Right kidney (tissue), 1 donor: ENCODE measurements around the gene HTR2A.

ENCODE experiments used
- DNase-seq: peaks from one replicate; pipeline ENCODE4 v3.0.0-alpha.2; 2016

HTR2A gene

DNA sequence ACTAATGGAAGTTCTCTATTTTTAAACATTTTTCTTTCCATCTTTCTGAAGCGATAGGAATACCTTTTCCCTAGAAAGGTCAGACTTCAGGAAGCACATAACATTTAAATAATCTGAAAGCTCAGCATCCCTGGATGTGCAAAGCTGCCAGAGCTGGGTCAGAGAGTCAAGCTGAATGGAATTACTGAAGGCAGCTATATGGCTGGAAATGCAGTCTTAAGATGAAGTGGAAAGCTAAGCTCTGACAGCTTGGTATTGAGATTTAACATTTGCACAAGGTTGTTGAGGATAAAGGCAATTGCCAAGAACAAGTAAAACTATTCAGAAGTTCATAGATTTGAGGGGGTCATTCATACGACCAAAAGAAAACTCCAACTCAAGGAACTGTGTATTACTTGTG, 28.8 kb downstream of the HTR2A start:
- no peak for DNase-seq

DNA sequence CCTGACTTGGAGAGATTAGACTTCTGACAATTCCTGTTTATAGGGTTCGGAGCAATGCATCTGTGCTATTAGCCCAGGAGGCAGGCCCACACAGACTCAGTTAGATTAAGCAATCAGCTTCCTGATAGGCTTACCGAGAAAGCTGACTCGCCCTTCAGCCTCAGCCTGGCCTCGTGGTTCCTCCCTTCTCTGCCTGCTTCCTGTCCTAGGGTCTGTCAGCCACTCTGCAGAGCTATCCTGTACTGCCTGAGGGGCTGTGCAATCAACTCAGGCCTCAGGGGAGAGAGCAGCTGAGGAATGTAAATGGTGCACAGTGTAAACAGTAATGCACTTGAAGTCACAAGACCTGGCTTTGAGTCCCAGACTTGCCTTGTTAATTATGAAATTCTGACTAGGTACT, 30.7 kb downstream of the HTR2A start:
- DNase-seq: no peak

DNA sequence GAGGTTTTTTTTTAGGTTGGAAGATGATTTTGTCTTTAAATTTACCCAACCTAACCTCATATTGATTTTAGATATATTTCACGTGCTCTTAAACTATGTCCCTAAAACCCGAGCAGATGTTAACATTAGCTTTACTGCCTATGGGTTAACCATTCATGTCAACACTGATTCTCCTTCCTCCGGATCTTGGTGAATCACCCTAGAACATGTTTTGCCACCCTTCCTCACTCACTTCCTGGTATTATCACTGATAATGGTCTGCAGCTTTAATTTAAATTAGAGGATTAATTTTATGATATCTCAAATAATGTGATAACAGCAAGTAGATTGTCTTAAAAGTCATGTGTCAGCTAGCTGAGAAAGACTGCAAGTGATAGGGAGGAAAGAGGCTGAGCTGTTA, 31.9 kb downstream of the HTR2A start:
- DNase-seq: no peak

DNA sequence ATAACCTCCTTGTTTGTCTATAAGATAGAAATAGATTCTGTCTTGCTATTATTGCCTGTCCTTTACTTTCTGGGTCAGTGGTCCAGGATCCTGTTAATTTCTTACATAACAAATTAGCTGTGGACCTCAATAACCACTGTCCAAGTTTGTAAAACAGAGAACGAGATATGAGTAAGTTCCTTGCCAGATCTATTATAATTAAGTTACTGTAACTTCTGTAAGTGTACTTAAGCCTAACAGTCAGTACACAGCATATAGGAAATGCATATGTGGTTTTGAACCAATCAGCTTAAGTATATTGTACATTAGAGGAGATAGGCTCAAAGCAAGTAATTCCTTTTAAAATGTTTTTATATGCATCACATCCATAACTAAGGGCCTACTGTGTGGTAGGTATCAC, 34.9 kb downstream of the HTR2A start:
- DNase-seq: no peak

DNA sequence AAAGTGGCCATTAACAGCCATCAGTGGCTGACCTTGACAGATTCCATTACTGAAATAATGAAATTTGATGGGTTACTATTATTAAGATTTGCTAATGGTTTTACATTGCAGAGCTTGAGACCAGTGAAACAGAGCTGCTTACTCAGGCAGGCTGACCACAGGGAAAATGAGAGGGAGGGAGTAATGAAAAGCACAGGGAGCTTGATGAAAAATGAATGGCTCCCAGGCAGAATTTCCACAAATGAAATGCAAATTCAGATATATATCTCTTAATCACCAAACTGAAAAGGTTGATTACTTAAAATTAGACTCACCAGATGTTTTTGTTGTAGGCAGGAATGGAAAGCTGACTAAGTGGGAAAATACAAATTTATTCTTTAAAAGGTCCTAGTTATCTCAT, 36.1 kb downstream of the HTR2A start:
- no peak for DNase-seq

DNA sequence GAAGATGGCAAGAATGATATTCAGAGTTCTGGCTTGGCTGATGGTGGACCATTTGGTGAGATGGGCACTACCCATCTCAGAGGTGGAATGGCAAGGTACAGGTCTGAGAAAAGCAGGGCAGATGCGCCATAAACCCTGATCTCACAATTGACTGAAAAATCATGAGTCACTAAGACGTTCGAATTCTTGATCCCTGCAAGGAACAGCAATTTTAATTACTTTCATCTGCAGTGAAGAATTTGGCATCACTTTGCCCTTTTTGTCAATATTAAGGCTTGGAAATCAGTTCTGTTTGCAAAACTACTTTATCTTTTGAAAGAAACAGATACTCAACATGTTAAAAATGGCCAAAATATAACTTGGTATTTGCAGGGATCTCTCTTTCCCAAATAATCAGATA, 38.1 kb downstream of the HTR2A start:
- DNase-seq: no peak

DNA sequence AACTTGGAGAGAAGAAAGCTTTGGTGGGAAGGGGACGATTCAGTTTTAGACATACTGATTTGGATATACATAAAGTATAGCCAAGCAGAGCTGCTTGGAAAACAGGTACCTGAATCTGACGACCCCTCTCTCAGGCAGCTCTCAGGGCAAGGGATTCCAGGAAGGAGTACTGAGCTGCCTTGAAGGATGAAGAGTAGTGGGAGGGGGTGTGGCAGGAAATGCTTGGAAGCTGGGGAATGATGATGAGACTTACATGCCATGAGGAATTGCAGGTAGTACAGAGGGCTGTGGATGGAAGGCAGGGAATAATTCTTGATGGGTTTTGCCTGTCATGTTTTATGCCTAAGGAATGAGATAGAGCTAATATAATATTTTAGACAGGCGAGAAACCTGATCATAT, 38.7 kb downstream of the HTR2A start:
- DNase-seq: no peak

DNA sequence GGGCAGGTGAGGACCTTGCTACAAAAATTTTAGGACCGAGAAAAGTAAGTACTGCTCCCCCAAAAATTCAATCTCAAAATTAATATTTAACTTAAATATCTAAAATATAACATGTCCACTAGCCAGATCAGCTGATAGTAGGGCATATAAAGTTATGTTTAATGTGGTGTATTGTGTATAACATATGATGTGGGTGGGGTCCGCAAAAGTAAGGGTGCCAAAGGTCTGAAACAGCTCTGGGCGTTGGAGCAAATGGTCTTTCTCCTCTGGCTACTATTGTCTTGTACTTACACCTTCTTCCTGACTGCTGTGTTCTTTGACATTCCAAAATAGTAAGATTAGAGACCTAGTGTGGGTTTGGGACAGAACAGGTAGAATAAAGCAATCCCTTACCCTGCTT, 41.2 kb downstream of the HTR2A start:
- no peak for DNase-seq

DNA sequence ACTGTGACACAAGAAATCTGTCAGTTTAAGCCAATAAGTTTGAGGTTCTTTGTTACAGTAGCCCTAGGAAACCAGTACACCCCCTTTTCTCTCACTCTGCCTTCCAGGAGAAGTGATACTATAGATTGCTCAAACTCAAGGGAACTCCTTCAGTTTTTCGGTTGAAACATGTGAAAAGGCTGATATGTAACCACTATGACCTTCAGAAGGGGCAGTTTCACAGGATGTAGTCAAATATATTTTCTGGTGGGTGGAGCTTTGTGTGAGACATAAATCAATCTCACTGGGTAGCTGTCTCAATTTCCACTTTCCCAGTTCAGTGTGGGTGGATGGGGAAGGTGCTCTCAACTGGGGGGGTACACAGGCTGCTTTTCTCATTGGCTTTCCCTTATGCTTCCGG, 41.7 kb downstream of the HTR2A start:
- no peak for DNase-seq

DNA sequence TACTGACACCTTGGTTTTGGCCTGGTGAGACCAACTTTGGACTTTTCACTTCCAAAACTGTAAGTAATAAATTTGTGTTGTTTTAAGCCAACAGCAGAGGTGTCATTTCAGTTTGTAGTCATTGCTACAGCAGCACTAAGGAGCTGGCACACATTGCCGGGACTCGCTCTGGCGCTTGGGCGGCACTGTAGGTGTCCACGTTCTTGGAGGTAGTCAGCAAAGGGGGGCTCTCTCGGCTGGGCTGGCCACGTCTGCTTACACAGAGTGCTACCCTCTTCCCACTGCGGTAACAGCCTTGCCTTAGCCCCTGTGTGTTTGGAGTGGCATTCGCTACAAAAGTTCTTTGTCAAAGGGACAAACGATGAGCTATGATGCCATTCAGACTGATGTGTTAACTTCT, 44.7 kb downstream of the HTR2A start:
- no peak for DNase-seq

DNA sequence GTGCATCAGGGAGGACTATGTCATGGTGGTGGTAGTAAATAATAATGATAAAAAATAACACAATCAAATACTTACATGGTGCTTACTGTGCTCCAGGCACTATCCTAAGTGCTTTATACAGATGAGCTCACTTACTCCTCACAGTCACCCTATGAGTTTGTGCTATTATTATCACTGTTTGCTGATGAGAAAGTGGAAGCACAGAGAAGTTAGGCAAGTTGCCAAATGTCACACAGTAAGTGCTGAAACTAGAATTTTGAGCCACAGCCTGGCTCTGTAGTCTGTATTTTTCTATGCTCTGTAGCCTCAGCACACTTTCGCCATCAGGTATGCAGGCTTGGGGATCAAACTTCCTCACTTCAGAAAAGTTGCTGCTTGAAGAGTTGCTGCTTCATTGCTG, 46.6 kb downstream of the HTR2A start:
- no peak for DNase-seq

DNA sequence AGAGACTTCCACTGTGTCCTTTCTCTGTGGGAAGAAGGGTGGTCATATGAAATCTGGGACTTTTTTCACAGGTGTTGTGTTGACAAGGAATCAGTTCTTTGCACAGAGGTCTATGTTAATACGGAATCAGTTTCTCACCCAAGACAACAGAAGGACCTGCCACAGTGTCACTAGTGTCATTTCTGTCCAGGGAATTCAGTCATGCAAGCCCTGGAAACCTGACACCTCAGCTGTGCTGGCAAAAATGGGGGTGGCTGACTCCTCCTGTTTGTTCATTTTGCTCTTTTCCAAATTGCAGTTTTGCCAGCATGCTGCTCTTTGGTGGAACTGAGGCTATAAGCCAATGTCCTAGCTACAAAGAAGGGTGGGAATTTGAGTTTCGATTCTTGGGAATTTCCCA, 50.1 kb downstream of the HTR2A start:
- DNase-seq: no peak

DNA sequence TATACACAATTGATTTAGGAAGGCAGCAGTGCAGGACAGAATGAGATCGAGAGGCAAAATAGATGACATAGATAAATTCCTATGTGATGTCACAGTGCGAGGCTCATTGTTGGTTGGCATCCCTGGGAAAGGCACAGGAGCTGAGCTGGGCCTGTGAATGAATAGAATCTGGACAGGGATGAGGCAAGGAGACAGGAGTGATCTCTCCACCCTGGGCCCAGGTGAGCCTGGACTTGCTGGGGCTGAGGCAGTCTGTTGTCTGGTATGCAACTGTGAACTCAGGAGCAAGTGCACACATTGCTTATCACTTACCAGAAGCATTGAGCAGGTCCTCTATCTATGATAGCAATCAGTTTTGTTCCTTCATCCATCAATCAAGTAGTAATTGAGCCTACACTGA, 51.7 kb downstream of the HTR2A start:
- DNase-seq: no peak

DNA sequence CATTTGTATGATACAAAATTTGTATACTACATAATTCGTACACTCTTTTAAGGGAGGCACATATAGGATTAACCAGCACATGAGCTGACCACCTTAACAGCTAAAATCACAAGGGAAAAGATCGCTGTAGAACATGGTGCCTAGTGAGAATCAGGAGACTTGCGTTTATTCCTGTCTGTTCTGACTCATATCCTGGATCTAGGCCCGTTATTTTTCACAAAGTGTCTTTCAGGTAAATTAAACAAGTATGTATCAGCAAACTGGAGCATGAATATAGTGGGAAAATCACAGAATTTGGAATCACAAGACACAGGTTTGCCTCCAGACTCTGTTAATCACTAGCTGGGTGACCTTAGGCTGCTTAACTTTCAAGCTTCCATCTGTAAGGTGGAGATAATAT, 52.4 kb downstream of the HTR2A start:
- no peak for DNase-seq

DNA sequence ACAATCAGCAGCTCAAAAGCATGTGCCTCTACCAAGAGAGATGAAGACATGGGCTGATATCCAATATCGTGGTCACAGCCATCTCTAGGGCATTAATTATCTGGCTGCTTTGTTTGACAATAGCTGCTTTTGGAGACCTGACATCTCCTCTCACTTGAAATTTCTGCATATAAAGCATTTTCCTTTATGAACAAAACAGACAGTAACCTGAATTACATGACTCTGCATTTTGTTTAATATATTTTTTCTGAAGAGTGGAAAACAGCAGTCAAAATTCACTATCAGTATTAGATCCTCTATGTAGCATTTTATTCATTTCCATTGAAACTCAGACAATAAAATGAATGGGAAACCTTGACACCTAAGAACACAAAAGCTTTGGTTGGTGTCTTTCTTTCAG, 57.5 kb downstream of the HTR2A start:
- DNase-seq: no peak

DNA sequence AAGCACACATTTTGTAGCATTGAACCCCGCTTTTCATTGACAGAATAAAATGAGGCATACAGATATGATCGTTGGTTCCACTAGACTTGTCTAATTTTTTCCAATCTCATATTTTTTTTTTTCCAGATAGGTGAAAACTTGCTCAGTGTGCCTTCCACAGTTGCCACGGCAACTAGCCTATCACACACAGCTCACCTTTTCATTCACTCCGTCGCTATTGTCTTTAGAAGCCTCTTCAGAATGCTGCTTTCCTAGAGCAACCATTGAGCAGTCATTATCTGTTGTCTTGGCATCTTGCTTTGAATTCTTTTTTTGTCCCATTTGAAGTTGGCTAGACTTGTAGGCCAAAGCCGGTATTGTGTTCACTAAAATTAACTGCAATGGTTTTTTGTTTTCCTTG, 62.2 kb downstream of the HTR2A start:
- no peak for DNase-seq

DNA sequence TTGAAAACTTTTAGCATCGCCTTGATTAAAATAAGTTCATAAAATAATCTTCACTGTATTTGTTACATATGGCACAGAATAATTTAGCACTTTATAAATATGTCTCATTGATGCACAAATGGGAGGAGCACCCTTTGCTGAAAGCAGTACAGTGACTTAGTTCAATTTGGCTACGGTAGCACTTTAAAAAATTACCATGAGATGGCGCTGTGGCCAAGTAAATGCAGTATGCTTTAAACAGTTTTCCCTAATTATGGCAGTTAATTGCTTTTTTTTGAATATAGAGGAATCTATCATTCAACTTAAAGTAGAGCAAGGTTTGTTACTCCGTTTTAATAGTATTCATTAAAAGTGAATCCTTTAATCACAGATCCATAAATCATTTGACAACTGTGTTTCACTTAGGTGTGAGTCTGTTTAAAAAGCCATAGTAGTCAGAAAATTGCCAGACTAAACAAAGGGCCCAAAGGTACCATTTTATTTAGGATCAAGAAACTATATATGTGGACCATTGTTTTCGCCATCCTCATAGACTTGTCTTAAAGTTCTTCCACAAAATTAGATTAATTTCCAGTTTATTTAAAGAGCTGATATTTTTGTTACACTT, 65.2 kb downstream of the HTR2A start:
- no peak for DNase-seq

DNA sequence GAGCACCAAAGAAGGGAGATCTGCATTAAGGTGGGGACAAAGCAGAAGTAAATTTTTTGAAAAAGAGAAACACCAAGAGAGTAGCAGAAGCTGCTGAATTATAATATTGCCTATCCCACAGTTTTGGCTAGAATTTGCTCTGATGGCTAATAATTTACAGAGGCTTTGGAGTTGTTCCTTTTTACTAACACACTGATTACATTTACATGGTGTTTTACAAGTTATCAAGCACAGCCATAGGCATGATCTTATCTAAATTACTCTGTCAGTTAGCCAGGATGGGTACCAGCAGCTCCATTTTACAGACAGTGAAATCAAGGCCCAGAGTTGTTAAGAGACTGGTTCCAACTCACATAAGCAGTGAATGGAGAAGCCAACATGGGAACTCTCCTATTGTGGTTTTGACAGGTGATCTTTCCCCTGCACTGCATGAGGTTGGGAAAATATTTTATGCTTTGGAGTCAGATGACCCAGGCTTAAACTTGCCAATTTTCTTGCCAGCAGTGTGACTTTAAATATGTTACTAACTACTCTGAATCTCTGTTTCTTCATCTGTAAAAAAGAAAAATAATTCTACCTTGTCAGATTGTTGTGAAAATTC, 66.3 kb downstream of the HTR2A start:
- DNase-seq: no peak

DNA sequence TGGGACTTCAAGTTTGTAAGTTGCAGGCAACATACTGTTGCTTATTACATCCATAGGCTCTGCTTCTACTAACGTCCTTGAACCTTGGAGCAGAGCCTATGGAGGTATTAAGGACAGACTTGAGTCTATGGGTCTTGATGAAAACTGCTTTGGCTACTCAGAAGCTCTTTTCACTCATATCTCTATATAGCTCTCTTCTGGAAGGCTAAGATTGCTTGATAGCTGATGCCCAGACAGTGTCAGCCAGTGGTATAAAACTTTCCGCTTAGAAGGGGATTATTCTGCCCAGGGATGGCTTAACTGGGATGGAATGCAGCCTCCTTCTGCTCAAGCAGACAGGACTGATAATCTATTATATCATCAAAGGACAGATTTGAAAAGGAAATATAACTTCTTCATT, 74.3 kb downstream of the HTR2A start:
- DNase-seq: no peak

DNA sequence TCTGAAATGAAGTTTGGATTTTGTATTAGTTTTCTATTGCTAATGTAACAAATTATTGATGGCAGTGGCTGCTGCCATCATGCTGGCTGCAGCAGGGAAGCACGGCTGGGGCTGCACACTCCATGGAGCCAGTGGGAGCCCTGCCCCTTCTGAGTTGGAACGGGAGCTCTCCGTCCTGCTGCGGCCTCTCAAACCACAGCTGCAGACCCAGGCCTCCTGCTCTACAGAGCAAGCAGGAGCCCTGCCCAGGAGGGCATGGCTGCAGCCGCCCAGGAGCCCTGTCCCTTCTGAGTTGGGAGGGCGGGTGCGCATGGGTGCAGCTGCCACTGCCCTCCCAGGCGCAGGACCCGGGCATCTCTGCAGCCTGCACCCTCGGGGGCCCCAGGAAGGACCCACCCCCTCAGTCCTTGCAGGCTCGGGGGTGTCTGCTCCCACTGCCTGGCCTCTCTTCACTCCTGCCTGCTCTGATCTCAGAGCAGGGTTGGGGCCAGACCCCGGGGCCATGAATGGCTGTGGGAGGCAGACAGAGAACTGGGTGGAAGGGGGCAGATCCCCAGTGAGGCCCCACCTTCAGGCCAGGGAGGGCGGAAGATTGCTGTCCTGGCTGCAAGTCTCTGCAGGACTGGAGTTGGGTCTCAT, 78.9 kb downstream of the HTR2A start:
- no peak for DNase-seq

DNA sequence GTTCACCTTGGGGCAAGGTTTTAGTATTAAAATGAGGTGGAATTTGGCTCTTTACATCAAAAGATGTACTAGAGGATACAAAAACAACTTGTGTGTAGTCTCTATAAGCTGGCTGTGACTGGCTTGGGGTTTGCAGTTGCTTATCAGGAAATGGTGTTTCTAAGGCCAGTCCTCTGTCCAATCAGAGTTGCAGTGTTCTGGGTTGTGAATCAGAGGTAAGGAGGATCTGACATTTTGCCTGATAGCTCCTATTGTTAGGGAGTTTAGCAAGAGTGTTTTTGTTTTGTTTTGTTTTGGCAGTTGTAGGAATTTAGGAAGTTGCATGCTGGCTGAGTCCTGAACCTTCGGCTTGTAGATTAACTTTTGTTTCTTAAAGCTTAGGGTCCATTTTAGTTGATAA, 79.8 kb downstream of the HTR2A start:
- no peak for DNase-seq

DNA sequence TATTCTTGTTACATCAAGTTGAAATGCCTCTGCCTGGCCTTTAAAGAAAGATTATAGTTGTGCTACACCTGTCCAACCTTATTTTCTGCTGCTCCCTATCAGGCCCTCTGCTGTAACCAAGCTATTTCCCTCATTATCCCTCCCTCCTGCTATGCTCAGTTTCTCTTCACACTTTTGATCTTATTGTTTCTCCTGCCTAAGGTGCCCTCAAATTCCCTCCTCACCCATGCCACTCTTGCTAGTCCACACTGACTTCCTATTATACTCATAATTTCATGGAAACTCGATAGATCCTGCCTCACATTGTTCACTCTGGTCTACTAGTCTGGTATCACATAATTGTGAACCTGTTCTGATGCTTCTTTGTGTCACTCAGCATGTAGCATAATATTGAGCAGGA, 80.5 kb downstream of the HTR2A start:
- DNase-seq: no peak

DNA sequence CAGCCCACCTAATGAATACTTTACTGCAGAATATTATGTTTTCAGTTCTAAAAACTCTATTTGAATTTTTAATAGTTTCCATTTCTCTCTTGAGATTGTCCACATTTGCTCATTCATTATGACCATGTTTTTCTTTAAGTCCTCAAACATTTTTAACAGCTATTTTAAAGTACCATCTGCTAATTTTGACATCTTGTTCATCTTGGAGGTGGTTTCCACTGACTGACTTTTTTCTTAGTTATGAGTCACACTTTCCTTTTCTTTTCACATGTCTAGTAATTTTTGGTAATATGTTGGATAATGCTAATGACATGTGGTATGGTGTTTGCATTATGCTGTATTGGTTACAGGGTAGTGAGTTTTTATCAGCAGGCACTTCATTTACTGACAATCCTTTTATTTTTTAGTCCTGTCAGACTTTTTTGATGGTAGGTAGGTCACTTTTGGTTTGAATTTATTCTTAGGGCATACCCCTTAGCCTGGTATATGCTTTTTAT, 84.5 kb downstream of the HTR2A start:
- DNase-seq: no peak

DNA sequence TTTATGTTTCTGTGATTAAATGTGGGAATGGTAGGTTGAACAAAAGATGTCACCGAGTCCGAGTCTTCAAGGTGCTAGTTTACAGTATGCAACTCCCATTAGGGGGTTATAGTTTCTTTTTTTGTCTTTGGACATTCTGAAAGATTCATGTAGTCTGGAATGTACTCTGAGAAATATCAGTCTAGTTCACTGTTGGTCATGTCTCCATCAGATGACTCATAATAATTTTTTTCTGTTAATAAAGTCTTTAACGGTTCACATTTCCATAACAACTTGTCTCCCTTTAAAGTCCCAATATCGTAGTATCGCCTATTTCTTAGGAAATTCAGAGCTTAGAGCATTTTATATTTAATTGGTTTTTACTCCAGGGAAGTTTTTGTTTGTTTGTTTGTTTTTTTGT, 86.4 kb downstream of the HTR2A start:
- no peak for DNase-seq
